Activated CD4-positive, alpha-beta T cell treated with anti-CD3 and anti-CD28 coated beads, Interleukin-2, Interleukin-4, amounts not matched to agents 100 ng/mL and 50 ng/mL, durations not matched to agents 16 hours and 8 hours (primary cell): Measurements from ENCODE around the gene RAB1B.
"Not testable (repeated sequence)": the region's sequence is repeated elsewhere in the genome, so short reads cannot be mapped to it uniquely, and the experiment has no call there.

Experiments
- DNase-seq: peaks from one replicate; pipeline ENCODE4 v3.0.0-alpha.2; 2020; ENCODE audit warnings: low spot score

Gene RAB1B

GRCh38 chr11:66309475-66309874 is 41.0 kb downstream of the RAB1B start:
- no peak for DNase-seq

DNA sequence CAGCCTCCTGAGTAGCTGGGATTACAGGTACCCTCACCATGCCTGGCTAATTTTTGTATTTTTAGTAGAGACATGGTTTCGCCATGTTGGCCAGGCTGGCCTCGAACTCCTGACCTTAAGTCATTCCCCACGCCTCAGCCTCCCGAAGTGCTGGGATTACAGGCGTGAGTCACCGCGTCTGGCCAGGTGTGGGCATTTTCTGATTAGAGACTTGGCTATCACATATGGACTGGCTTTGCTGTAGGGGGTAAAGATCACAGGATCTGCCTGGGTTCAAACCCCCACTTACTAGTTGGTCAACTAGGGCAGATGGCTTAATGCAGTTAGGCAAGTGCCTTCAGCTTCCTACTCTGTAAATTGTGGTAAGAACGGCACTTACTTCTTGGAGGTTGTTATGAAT is 41.9 kb downstream of the RAB1B start:
- DNase-seq, result no peak

- DNase-seq, result not testable (repeated sequence)
Measured at GRCh38 chr11:66310803-66311440, 42.5 kb downstream of the RAB1B start.

DNA sequence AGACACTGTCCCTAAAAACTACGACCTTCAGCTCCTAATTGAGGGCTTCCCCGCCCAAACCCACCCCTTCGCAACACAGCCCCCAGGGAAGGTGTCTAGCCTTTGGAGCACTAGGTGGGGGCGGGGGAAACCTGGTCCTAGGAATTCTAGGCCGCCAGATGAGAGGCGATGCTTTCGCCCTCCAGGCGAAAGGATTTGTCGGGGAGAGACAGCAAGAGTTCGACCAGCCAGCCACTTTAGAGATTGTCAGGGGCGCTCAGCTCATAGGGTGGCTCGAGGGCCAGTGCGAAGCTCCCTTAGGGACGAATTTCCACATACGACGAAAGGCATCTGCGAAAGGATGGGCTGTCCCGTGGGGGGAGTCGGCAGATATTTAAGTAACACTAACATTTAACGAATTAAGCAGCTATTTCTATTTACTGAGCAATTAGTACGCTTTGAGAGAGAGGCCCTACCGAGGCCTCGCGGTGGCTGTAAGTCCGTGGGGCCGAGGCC is 43.1 kb downstream of the RAB1B start:
- DNase-seq, result no peak

- DNase-seq, result peak; percentile 95
Measured at GRCh38 chr11:66311965-66312548, 43.6 kb downstream of the RAB1B start.

- DNase-seq, result peak; percentile 96
Measured at GRCh38 chr11:66312549-66313320, 44.3 kb downstream of the RAB1B start.

DNA sequence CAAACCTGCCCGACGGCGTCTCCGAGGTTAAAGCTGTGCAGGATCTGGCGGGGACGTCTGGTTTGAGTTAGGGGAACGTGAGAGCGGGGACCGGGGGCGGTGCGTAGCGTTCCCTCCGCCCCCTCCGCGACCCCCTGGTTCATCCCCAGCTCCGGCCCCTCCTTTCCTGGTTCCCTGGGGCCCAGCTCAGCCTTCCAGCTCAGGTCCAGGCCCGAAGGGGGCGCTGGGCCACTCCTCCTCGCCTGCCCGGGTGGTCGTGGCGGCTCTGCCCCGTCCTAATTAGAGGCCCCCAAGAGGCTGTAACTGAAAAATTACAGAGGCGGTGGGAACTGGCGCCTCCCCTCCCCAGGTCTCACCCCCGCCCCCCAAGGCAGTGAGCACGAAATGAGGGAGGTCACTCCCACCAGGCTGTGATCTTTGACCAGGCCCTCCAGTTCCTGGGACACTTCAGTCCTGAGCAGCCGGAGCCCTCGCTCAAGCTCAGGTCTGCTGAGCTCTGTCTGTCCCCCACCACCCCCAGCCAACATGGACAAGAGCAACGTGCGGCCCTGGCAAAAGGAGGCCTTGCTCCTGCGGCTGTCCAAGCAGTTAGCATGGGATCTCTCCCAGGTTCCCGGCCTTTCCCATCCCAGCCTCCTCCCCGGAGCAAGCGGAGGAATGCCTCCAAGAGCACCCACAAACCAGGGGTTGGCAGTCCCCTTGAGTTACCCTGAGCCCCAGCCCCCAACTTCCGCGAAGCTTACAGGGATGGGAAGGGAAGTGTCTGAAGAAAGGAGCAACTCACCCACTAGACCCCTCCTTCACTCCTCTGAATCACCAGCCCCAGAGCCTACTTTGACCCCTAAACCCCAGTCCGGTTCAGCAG is 45.1 kb downstream of the RAB1B start:
- no peak for DNase-seq

DNA sequence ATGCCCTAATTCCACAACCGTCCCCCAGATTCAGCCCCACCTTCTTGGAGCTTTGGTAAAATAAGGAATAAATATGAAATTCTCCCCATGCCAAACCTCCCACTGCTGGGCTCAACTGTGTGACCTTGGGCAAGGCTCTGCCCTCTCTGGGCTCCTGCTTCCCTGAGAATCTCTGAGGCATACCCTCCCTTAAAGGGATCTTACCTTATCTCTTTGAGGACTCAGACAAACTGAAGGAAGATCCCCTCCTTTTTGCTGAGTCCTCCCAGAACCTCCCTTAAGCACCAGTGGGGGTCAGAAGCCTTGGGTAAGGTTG is 45.7 kb downstream of the RAB1B start:
- no peak for DNase-seq

GRCh38 chr11:66314561-66315497 is 46.4 kb downstream of the RAB1B start:
- no peak for DNase-seq

DNA sequence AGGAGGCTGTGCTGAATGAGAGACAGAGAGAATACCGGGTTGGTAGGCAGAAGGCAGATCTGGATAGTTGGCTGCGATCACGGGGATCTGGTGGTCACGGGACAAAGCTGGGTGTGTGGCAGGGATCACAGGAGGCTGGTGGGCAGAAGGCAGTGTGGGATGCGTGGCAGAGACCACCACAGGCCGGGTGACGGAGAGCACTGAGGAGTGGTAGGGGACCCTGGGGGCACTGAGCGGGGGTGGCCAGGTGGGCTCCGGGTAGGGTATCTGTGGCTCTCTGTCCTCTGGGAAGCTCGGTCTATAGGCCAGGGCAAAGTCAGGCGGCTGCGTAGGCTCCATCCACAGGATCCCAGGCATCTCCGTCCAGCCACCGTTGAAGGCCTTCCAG is 47.1 kb downstream of the RAB1B start:
- DNase-seq, result no peak

DNA sequence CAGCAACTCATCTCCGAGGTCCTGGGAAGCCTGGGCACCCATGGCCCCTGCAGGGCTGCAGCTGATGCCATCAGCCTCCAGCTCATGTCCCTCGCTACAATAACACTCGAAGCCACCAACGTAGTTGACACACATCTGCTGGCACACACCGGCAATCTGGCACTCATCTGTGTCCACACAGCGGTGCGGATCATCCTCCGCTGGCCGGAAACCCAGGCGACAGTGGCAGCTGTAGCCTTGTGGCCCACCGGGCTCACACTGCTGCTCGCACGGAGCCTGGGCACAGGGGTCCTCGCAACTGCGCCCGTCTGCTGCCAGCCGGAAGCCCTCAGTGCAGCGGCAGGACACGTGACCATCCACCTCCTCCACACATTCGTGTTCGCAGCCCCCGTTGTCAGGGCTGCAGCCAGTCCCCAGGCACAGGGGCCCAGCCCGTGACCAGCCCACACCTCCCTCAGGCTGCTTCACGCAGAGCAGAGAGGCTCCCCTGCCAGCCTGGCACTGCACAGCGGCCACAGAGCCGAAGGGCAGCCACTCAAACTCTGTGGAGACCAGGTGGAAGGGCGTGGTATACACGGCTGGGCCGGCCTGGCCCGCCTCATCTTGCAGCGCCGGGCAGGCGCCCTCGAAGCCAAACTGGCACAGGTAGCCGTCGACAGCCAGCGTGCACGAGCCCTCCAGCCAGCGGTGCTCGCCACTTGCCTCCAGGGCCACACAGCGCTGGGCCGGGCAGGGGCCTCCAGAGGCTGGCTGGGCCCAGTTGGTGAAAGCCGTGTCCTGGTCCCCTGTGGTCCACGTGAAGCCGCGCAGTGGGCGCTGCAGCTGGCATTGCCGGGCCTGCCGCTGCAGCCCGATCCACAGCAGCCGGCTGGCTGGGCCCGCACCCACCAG is 47.7 kb downstream of the RAB1B start:
- no peak for DNase-seq

DNA sequence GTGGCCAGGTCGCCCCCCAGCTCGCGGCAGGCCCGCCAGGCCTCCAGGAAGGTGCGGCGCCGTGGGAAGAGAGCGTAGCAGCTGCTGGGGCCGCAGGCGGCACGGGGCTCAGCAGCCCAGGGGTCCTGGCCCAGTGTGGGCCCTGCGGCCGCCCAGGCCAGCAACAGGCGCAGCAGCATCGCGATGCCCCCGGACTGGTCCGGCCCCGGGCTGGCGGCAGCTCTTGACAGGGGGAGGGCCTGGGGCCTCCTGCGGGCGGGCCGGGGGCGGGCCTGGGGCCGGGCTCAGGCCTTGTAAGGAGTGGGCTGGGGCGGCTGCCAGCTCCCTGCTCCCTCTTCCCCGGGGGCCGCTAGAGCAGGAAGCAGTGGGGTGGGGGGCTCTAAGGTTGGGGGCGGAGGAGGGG is 48.4 kb downstream of the RAB1B start, which contains the start of gene CD248:
CD248 (minus strand) TSS at position 196 of the 403 bp plus-strand sequence; CDS start at position 179, 17 bp downstream.
- no peak for DNase-seq

GRCh38 chr11:66317322-66317722 is 48.9 kb downstream of the RAB1B start:
- DNase-seq, result no peak

- no peak for DNase-seq
Measured at GRCh38 chr11:66317723-66318599, 49.5 kb downstream of the RAB1B start.

- no peak for DNase-seq
Measured at GRCh38 chr11:66318600-66318970, 50.1 kb downstream of the RAB1B start.

GRCh38 chr11:66320289-66320688 is 51.9 kb downstream of the RAB1B start:
- DNase-seq, result not testable (repeated sequence)

GRCh38 chr11:66320748-66321147 is 52.3 kb downstream of the RAB1B start:
- DNase-seq, result not testable (repeated sequence)

DNA sequence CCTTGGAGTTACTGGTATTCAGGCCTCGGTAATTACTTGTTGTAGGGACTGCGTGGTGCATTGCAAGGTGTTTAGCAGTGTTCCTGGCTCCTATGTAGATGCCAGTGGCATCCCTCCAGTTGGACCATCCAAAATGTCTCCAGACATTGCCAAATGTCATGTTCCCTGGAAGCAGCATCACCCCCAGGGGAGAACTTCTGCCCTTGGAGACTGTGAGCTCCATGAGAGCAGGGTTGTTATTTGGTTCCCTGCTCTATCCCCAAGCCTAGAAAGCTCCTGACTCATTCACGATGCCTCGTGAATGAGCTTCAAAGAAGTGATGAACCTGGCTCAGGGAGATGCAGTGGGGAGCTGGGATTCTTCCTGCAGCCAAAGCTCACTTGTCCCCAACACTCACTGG is 53.2 kb downstream of the RAB1B start:
- no peak for DNase-seq
